ENCODE data around the gene FAT4. TPM values are rescaled to one million over a fixed set of nuclear protein-coding genes. Genes with fewer than 3 reads are reported as not detected.

Gene FAT4
- total RNA-seq, 8 experiments from 2014 or later: 6.1 to 17.3 (median 7.6) TPM

- no peak for ATAC-seq (replicated peaks in 6 of 8)
- H3K4me1 ChIP-seq (replicated peaks in 1 of 2): no peaks in the 10 kb centered on the region
- H3K4me3 ChIP-seq: no peak overlapping the region
- in situ Hi-C loops (cut with MboI; ENCODE audit: low pct_unique_long_range_greater_than_20kb in 2 of 9, low sequenced_read_pairs in 9 of 9, unreplicated experiment in 9 of 9): loop anchor here in 4 of 9 experiments (25.0 kb wide), 2 partner anchors 1284 to 1309 kb away; no protein-coding TSS in a partner anchor
- WGBS, 10 experiments: 0 to 100% (median 55%) methylated on average over 1 of the region's 1 CpG; no CpG with 5 or more reads in 2 of the 10 experiments
- H3K27ac ChIP-seq: no peak overlapping the region
These were observed 11.7 kb upstream of the FAT4 start for GRCh38 chr4:125303058-125303457.

GRCh38 chr4:125303821-125304220 lies 10.9 kb upstream of the FAT4 start:
- 80 to 100% (median 89%) methylated on average over 1 to 5 of the region's 5 CpGs; no CpG with 5 or more reads in 3 of the 10 experiments for WGBS, 10 experiments
- in situ Hi-C loops (cut with MboI; ENCODE audit: low pct_unique_long_range_greater_than_20kb in 2 of 9, low sequenced_read_pairs in 9 of 9, unreplicated experiment in 9 of 9): loop anchor here in 4 of 9 experiments (25.0 kb wide), 2 partner anchors 1283 to 1308 kb away; no protein-coding TSS in a partner anchor
- Histone ChIP-seq H3K27ac (no peak overlapping the region), H3K4me3 (no peak overlapping the region), H3K4me1 (replicated peaks in 1 of 2) (no peaks in the 10 kb centered on the region)
- no peak for ATAC-seq (replicated peaks in 6 of 8)

GRCh38 chr4:125306112-125306511 lies 8.6 kb upstream of the FAT4 start:
- WGBS, 10 experiments: 19 to 100% (median 89%) methylated on average over 1 of the region's 1 CpG; no CpG with 5 or more reads in 2 of the 10 experiments
- no peak overlapping the region for H3K4me3 ChIP-seq
- no peak for ATAC-seq (replicated peaks in 6 of 8)
- H3K4me1 ChIP-seq (replicated peaks in 1 of 2): no peaks in the 10 kb centered on the region
- H3K27ac ChIP-seq: no peak overlapping the region
- in situ Hi-C loops (cut with MboI; ENCODE audit: low pct_unique_long_range_greater_than_20kb in 2 of 9, low sequenced_read_pairs in 9 of 9, unreplicated experiment in 9 of 9): loop anchor here in 4 of 9 experiments (25.0 kb wide), 2 partner anchors 1281 to 1306 kb away; no protein-coding TSS in a partner anchor

GRCh38 chr4:125306533-125306932 lies 8.2 kb upstream of the FAT4 start:
- ATAC-seq (replicated peaks in 6 of 8): no peak
- Histone ChIP-seq H3K4me3 (no peak overlapping the region), H3K27ac (no peak overlapping the region), H3K4me1 (replicated peaks in 1 of 2) (no peaks in the 10 kb centered on the region)
- in situ Hi-C loops (cut with MboI; ENCODE audit: low pct_unique_long_range_greater_than_20kb in 2 of 9, low sequenced_read_pairs in 9 of 9, unreplicated experiment in 9 of 9): loop anchor here in 4 of 9 experiments (25.0 kb wide), 2 partner anchors 1281 to 1306 kb away; no protein-coding TSS in a partner anchor

- no peak for ATAC-seq (replicated peaks in 6 of 8)
- Histone ChIP-seq H3K4me1 (replicated peaks in 1 of 2) (no peaks in the 10 kb centered on the region), H3K4me3 (no peak overlapping the region), H3K27ac (no peak overlapping the region)
- in situ Hi-C loops (cut with MboI; ENCODE audit: low pct_unique_long_range_greater_than_20kb in 2 of 9, low sequenced_read_pairs in 9 of 9, unreplicated experiment in 9 of 9): loop anchor here in 5 of 9 experiments (10.0 to 25.0 kb wide), 3 partner anchors 443 to 1301 kb away; no protein-coding TSS in a partner anchor
- 44 to 100% (median 83%) methylated on average over 1 to 2 of the region's 2 CpGs; no CpG with 5 or more reads in 1 of the 10 experiments for WGBS, 10 experiments
These were observed 3.3 kb upstream of the FAT4 start for GRCh38 chr4:125311503-125311902.

- Histone ChIP-seq H3K27ac (no peak overlapping the region), H3K4me3 (no peak overlapping the region), H3K4me1 (replicated peaks in 1 of 2) (peaks cover 3% of the 10 kb centered on the region in 2 donors)
- in situ Hi-C loops (cut with MboI; ENCODE audit: low pct_unique_long_range_greater_than_20kb in 2 of 9, low sequenced_read_pairs in 9 of 9, unreplicated experiment in 9 of 9): loop anchor here in 5 of 9 experiments (10.0 to 25.0 kb wide), 3 partner anchors 441 to 1299 kb away; no protein-coding TSS in a partner anchor
- 0 to 5% (median 0%) methylated on average over 3 to 7 of the region's 7 CpGs; no CpG with 5 or more reads in 1 of the 10 experiments for WGBS, 10 experiments
- peak in 3 of 8 experiments; percentile 0 to 3 (median 1) for ATAC-seq (replicated peaks in 6 of 8)
These were observed 1.3 kb upstream of the FAT4 start for GRCh38 chr4:125313497-125313896.

GRCh38 chr4:125313989-125314667 lies 627 bp upstream of the FAT4 start:
- peak in 3 of 8 experiments; percentile 0 for ATAC-seq (replicated peaks in 6 of 8)
- Histone ChIP-seq H3K4me3 (peak overlapping the region; percentile 50 to 77 (median 59)), H3K27ac (no peak overlapping the region), H3K4me1 (replicated peaks in 1 of 2) (peaks cover 3% of the 10 kb centered on the region in 2 donors)
- in situ Hi-C loops (cut with MboI; ENCODE audit: low pct_unique_long_range_greater_than_20kb in 2 of 9, low sequenced_read_pairs in 9 of 9, unreplicated experiment in 9 of 9): loop anchor here in 5 of 9 experiments (10.0 to 25.0 kb wide), 3 partner anchors 441 to 1298 kb away; no protein-coding TSS in a partner anchor
- WGBS, 10 experiments: 0 to 40% (median 11%) methylated on average over 1 to 4 of the region's 7 CpGs; no CpG with 5 or more reads in 4 of the 10 experiments

- peak; percentile 3 to 31 (median 12) for ATAC-seq (replicated peaks in 6 of 8)
- Histone ChIP-seq H3K4me1 (replicated peaks in 1 of 2) (peaks cover 3% of the 10 kb centered on the region in 2 donors), H3K27ac (no peak overlapping the region), H3K4me3 (peak overlapping the region; percentile 50 to 77 (median 59))
- in situ Hi-C loops (cut with MboI; ENCODE audit: low pct_unique_long_range_greater_than_20kb in 2 of 9, low sequenced_read_pairs in 9 of 9, unreplicated experiment in 9 of 9): loop anchor here in 5 of 9 experiments (10.0 to 25.0 kb wide), 3 partner anchors 439 to 1297 kb away; no protein-coding TSS in a partner anchor
- 0 to 6% (median 1%) methylated on average over 3 to 27 of the region's 51 CpGs; no CpG with 5 or more reads in 2 of the 10 experiments for WGBS, 10 experiments
These were observed 1.0 kb downstream of the FAT4 start for GRCh38 chr4:125315576-125316400.

- H3K4me3 ChIP-seq: peak overlapping the region; percentile 50 to 77 (median 59)
- WGBS, 10 experiments: 0 to 3% (median 1%) methylated on average over 1 to 13 of the region's 25 CpGs; no CpG with 5 or more reads in 6 of the 10 experiments
- peaks cover 3% of the 10 kb centered on the region in 2 donors for H3K4me1 ChIP-seq (replicated peaks in 1 of 2)
- H3K27ac ChIP-seq: no peak overlapping the region
- no peak for ATAC-seq (replicated peaks in 6 of 8)
- in situ Hi-C loops (cut with MboI; ENCODE audit: low pct_unique_long_range_greater_than_20kb in 2 of 9, low sequenced_read_pairs in 9 of 9, unreplicated experiment in 9 of 9): loop anchor here in 5 of 9 experiments (10.0 to 25.0 kb wide), 3 partner anchors 438 to 1296 kb away; no protein-coding TSS in a partner anchor
These were observed 1.6 kb downstream of the FAT4 start for GRCh38 chr4:125316401-125316790.

- in situ Hi-C loops (cut with MboI; ENCODE audit: low pct_unique_long_range_greater_than_20kb in 2 of 9, low sequenced_read_pairs in 9 of 9, unreplicated experiment in 9 of 9): loop anchor here in 5 of 9 experiments (10.0 to 25.0 kb wide), 3 partner anchors 438 to 1295 kb away; no protein-coding TSS in a partner anchor
- ATAC-seq (replicated peaks in 6 of 8): peak in 7 of 8 experiments; percentile 2 to 11 (median 6)
- Histone ChIP-seq H3K27ac (no peak overlapping the region), H3K4me1 (replicated peaks in 1 of 2) (peaks cover 3% of the 10 kb centered on the region in 2 donors), H3K4me3 (peak overlapping the region; percentile 50 to 77 (median 59))
- WGBS, 10 experiments: 0 to 3% (median 1%) methylated on average over 1 to 23 of the region's 66 CpGs; no CpG with 5 or more reads in 3 of the 10 experiments
These were observed 2.2 kb downstream of the FAT4 start for GRCh38 chr4:125316791-125317524.

- in situ Hi-C loops (cut with MboI; ENCODE audit: low pct_unique_long_range_greater_than_20kb in 2 of 9, low sequenced_read_pairs in 9 of 9, unreplicated experiment in 9 of 9): loop anchor here in 5 of 9 experiments (10.0 to 25.0 kb wide), 3 partner anchors 437 to 1295 kb away; no protein-coding TSS in a partner anchor
- Histone ChIP-seq H3K27ac (no peak overlapping the region), H3K4me3 (peak overlapping the region; percentile 50 to 77 (median 59)), H3K4me1 (replicated peaks in 1 of 2) (peaks cover 3 to 6% of the 10 kb centered on the region in 2 donors)
- ATAC-seq (replicated peaks in 6 of 8): peak in 7 of 8 experiments; percentile 1 to 13 (median 6)
- 0 to 19% (median 7%) methylated on average over 1 to 12 of the region's 23 CpGs; no CpG with 5 or more reads in 5 of the 10 experiments for WGBS, 10 experiments
These were observed 2.7 kb downstream of the FAT4 start for GRCh38 chr4:125317525-125317877.

GRCh38 chr4:125319311-125319710 lies 4.6 kb downstream of the FAT4 start:
- Histone ChIP-seq H3K27ac (no peak overlapping the region), H3K4me1 (replicated peaks in 1 of 2) (peaks cover 6 to 22% of the 10 kb centered on the region in 2 donors), H3K4me3 (no peak overlapping the region)
- in situ Hi-C loops (cut with MboI; ENCODE audit: low pct_unique_long_range_greater_than_20kb in 2 of 9, low sequenced_read_pairs in 9 of 9, unreplicated experiment in 9 of 9): loop anchor here in 5 of 9 experiments (10.0 to 25.0 kb wide), 3 partner anchors 435 to 1293 kb away; no protein-coding TSS in a partner anchor
- 42 to 90% (median 83%) methylated on average over 1 to 2 of the region's 2 CpGs; no CpG with 5 or more reads in 3 of the 10 experiments for WGBS, 10 experiments
- no peak for ATAC-seq (replicated peaks in 6 of 8)

All from motor neuron (in vitro differentiated cells).